ENCODE measurements around the gene JAML.

The JAML gene

GRCh38 chr11:118161786-118162185 lies 63.0 kb downstream of the JAML start:
- H3K27me3 Mint-ChIP-seq, result peaks cover 70% of the 10 kb centered on the region
- H3K4me3 Mint-ChIP-seq, result no peak overlapping the region
- H3K36me3 Mint-ChIP-seq, result no peaks in the 10 kb centered on the region
- H3K9me3 Mint-ChIP-seq, result no peaks in the 10 kb centered on the region
- ATAC-seq, result no peak
- H3K4me1 Mint-ChIP-seq, result peaks cover 2% of the 10 kb centered on the region
- no peak overlapping the region for H3K27ac Mint-ChIP-seq

GRCh38 chr11:118157186-118157895 lies 67.5 kb downstream of the JAML start:
- ATAC-seq, result no peak
- Mint-ChIP-seq H3K27me3 (peaks cover 86% of the 10 kb centered on the region), H3K9me3 (no peaks in the 10 kb centered on the region)

DNA sequence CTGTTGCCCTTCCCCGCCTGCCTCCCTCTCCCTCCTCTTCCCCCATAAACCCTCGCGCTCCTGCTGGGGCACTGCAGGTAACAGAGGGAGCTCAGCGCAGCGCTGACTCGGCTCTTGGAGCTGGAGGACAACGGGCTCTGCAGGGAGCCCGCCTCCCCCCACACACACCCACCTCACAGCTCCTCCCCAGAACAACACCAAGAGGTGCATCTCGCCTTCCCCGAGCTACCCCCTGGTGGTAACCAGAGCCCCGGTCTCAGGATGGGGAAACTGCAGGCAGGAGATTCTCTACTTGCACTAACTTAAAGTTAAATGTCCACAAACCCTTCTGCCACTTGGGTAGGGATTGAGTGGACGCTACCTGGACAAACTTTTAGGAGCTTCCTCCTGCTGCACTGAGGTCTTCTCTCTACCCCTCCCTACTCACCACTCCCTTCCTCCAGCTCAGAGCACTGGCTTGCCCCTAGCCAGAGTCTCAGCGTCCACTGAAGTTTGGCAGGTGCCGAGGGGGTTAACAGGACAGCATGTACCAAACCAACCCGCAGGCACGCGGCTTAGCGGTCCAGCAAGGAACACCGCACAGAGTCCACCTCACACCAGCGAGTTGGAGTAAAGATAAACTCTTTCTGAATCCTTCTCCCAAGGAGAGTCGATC lies 68.2 kb downstream of the JAML start:
- ATAC-seq, result no peak
- H3K36me3 Mint-ChIP-seq, result no peaks in the 10 kb centered on the region
- H3K9me3 Mint-ChIP-seq, result no peaks in the 10 kb centered on the region
- no peak overlapping the region for H3K4me3 Mint-ChIP-seq
- H3K27me3 Mint-ChIP-seq, result peaks cover 87% of the 10 kb centered on the region
- no peak overlapping the region for H3K27ac Mint-ChIP-seq
- H3K4me1 Mint-ChIP-seq, result peaks cover 16% of the 10 kb centered on the region

More at GRCh38 chr11:118157186-118157895, 67.5 kb downstream of the JAML start:
- H3K27ac Mint-ChIP-seq, result no peak overlapping the region
- no peak overlapping the region for H3K4me3 Mint-ChIP-seq
- no peaks in the 10 kb centered on the region for H3K36me3 Mint-ChIP-seq
- peaks cover 16% of the 10 kb centered on the region for H3K4me1 Mint-ChIP-seq

- Mint-ChIP-seq H3K9me3 (no peaks in the 10 kb centered on the region), H3K27me3 (peaks cover 89% of the 10 kb centered on the region), H3K36me3 (no peaks in the 10 kb centered on the region), H3K4me3 (no peak overlapping the region), H3K4me1 (peaks cover 16% of the 10 kb centered on the region), H3K27ac (no peak overlapping the region)
- no peak for ATAC-seq
Measured at GRCh38 chr11:118155776-118156530, 68.9 kb downstream of the JAML start.

DNA sequence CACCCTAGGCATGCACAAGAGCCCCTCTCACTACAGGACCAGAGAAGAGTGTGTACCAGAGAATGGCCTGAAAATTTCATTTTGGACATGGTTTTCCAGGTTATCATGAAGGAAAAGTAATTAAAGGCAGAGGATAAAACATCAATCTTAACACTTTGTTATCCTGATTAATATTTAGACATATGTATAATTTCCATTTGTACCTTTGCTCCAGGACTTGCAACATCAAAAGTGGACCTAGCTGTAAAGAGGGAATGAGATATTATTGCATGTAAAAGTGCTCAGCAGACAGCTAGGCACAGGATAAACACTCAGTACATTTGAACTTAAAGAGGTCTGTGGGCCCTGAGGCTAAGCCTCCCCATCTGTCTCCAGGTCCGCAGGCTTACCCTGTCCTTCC lies 70.2 kb downstream of the JAML start:
- no peak overlapping the region for H3K4me3 Mint-ChIP-seq
- H3K36me3 Mint-ChIP-seq, result no peaks in the 10 kb centered on the region
- H3K27me3 Mint-ChIP-seq, result peaks cover 96% of the 10 kb centered on the region
- no peaks in the 10 kb centered on the region for H3K9me3 Mint-ChIP-seq
- H3K4me1 Mint-ChIP-seq, result peaks cover 16% of the 10 kb centered on the region
- no peak overlapping the region for H3K27ac Mint-ChIP-seq
- ATAC-seq, result no peak

- Mint-ChIP-seq H3K4me1 (peaks cover 16% of the 10 kb centered on the region), H3K27me3 (peaks cover 93% of the 10 kb centered on the region), H3K36me3 (no peaks in the 10 kb centered on the region), H3K27ac (no peak overlapping the region), H3K4me3 (peak overlapping the region; percentile 56), H3K9me3 (no peaks in the 10 kb centered on the region)
- ATAC-seq, result no peak
Measured at GRCh38 chr11:118153976-118154375, 70.8 kb downstream of the JAML start.

DNA sequence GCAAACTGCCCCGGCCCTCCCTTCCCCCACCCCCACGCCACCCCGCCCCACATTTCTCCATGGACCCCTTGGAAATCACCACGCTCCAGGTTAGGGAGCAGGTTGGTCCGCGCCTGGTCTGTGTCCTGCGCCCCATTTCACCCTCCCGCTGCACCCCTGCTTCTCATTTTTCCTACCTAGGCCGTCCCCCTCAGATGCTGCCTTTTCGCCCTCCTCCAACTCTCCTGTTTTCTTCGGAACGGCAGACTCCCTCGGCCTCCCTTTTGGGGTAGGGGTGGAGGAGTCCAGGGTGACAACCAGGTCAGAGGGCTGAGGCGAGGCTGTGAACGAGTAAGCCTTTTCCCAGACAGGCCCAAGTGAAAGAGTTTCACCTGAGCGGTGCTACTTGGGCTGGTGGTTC lies 71.3 kb downstream of the JAML start:
- Mint-ChIP-seq H3K27ac (no peak overlapping the region), H3K36me3 (no peaks in the 10 kb centered on the region), H3K4me1 (peaks cover 16% of the 10 kb centered on the region), H3K27me3 (peaks cover 93% of the 10 kb centered on the region), H3K9me3 (no peaks in the 10 kb centered on the region), H3K4me3 (peak overlapping the region; percentile 56)
- ATAC-seq, result no peak

DNA sequence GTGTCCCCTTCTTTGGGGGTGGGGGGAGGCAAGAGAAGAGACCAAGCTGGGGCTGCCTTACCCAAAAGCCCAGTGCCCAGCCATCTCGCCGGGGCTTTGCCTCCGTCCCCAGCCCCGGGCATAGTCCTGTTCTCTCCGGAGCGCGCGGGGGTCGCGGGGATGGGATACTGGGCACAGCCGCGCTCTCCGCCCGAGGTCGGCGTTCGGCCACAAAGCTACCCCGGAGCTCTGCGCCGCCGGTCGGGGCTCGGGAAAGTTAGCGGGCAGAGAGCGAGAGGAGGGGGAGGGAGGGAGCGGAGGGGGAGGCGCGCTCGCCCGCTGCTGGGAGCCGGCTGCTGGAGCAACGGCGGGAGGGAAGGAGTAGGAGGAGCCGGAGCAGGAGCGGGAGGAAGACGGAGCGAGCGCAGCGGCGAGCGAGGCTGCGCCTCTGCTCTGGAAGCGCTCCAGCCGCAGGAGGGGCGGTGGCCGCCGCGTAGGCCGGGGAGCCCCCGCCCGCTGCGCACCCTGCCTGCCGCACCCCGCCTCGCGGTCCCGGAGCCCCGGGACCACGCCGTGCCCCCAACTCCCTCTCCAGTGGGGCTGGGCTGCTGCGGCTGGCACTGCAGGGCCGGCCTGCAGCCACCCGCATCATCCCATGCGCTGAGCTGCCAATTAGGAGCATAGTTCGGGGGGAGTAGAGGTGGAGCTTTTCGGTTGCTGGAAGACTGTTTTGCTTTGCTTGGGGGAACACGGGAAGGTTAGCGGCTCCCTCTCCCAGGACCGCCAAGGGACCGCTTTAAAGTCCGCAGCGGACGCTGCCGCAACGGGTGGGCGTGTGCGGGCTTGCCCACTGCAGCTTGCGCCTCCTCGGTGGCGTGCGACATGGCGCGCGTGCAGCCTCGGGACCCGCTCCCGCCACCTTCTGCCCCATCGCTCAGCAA lies 72.0 kb downstream of the JAML start, which contains the start of gene SCN4B:
Gene SCN4B (minus strand): TSS at position 272 of the 920 bp plus-strand sequence. CDS start 150 bp downstream, at position 122.
- peaks cover 16% of the 10 kb centered on the region for H3K4me1 Mint-ChIP-seq
- peak within 1 kb of the TSS; percentile 56 for H3K4me3 Mint-ChIP-seq
- no peaks in the 10 kb centered on the region for H3K9me3 Mint-ChIP-seq
- ATAC-seq, result no peak
- peaks cover 94% of the 10 kb centered on the region for H3K27me3 Mint-ChIP-seq
- H3K27ac Mint-ChIP-seq, result no peak within 1 kb of the TSS
- H3K36me3 Mint-ChIP-seq, result no peaks in the 10 kb centered on the region

GRCh38 chr11:118152020-118152551 lies 72.7 kb downstream of the JAML start:
- peaks cover 16% of the 10 kb centered on the region for H3K4me1 Mint-ChIP-seq
- peaks cover 93% of the 10 kb centered on the region for H3K27me3 Mint-ChIP-seq
- no peaks in the 10 kb centered on the region for H3K36me3 Mint-ChIP-seq
- H3K27ac Mint-ChIP-seq, result no peak overlapping the region
- ATAC-seq, result no peak
- no peaks in the 10 kb centered on the region for H3K9me3 Mint-ChIP-seq
- peak overlapping the region; percentile 28 for H3K4me3 Mint-ChIP-seq

GRCh38 chr11:118151431-118151830 lies 73.4 kb downstream of the JAML start:
- H3K27me3 Mint-ChIP-seq, result peaks cover 86% of the 10 kb centered on the region
- no peak for ATAC-seq
- no peak overlapping the region for H3K27ac Mint-ChIP-seq
- peaks cover 11% of the 10 kb centered on the region for H3K4me1 Mint-ChIP-seq
- no peaks in the 10 kb centered on the region for H3K9me3 Mint-ChIP-seq
- H3K36me3 Mint-ChIP-seq, result no peaks in the 10 kb centered on the region
- H3K4me3 Mint-ChIP-seq, result no peak overlapping the region

- Mint-ChIP-seq H3K9me3 (no peaks in the 10 kb centered on the region), H3K36me3 (no peaks in the 10 kb centered on the region), H3K27ac (no peak overlapping the region), H3K4me1 (peaks cover 11% of the 10 kb centered on the region), H3K4me3 (no peak overlapping the region), H3K27me3 (peaks cover 75% of the 10 kb centered on the region)
- no peak for ATAC-seq
Measured at GRCh38 chr11:118149493-118149892, 75.3 kb downstream of the JAML start.

DNA sequence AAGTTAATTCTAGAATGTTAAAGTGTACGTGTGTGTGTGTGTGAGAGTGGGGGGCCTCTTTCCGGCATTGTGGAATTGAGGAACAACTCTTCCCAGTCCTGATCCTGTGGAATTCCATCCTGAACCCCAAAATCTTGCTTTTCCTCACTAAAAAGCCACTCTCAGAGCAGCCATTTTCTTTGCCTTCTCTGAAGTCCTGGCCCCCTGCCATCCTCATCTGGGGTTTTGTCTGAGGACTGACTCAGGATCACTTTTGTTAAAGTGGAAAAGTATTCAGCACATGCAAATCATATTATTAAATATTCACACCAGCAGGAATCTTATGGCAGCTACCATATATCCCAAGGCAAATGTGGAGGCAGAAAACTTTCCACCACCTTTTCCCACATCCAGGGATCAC lies 76.0 kb downstream of the JAML start:
- H3K4me1 Mint-ChIP-seq, result peaks cover 9% of the 10 kb centered on the region
- no peak overlapping the region for H3K4me3 Mint-ChIP-seq
- ATAC-seq, result no peak
- no peak overlapping the region for H3K27ac Mint-ChIP-seq
- H3K27me3 Mint-ChIP-seq, result peaks cover 75% of the 10 kb centered on the region
- H3K36me3 Mint-ChIP-seq, result no peaks in the 10 kb centered on the region
- H3K9me3 Mint-ChIP-seq, result no peaks in the 10 kb centered on the region

DNA sequence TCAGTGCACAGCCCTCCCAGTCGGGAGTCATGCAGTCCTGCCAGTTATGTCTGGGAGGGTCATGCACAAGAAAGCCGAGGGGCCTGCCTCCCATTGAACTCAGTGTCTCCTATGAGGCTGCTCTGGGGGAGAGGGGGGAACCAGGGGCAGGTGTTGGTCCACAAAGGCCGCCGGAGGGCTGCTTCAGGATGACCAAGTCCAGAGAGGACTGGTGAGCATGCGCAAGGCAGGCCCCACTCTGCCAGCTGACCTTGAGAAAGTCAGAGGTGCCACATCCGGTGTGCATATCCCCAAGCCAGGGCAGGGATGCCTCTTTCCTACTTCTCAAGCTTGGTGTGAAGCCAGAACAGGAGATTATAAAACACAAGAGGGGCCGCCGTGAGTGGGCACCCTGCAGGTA lies 76.6 kb downstream of the JAML start:
- Mint-ChIP-seq H3K27ac (no peak overlapping the region), H3K4me1 (peaks cover 2% of the 10 kb centered on the region), H3K9me3 (no peaks in the 10 kb centered on the region), H3K27me3 (peaks cover 75% of the 10 kb centered on the region), H3K4me3 (no peak overlapping the region), H3K36me3 (no peaks in the 10 kb centered on the region)
- ATAC-seq, result no peak

DNA sequence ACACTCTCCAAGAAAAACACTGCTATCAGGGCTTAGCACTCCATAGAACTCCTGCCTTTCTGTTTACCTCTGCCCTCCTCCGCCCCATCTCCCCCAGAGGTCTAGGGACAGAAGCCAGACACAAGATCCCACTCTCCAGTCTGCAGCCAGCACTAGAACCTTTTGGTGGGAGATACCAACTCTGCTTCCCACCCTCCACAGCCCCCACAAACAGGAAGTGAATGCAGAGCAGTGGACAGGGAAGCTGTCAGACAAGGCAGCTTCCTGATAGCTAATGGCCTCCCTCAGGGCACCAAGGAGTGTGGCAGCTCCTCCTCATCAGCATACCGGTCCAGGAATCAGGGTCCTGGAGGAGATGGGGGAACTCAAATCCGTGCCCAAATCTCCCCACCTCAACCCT lies 77.3 kb downstream of the JAML start:
- Mint-ChIP-seq H3K27me3 (peaks cover 77% of the 10 kb centered on the region), H3K4me3 (no peak overlapping the region), H3K27ac (no peak overlapping the region), H3K4me1 (no peaks in the 10 kb centered on the region), H3K9me3 (no peaks in the 10 kb centered on the region), H3K36me3 (no peaks in the 10 kb centered on the region)
- ATAC-seq, result no peak
